NCI-H82 treated with DMSO at 0.1 percent for 48 hours (cell line): Measurements from ENCODE around the gene SLC19A2.
"Not testable (repeated sequence)": the region's sequence is repeated elsewhere in the genome, so short reads cannot be mapped to it uniquely, and the experiment has no call there.

ENCODE experiments used
- DNase-seq: peaks from one replicate; lab custom pipeline; 2025; ENCODE audit not compliant: unreplicated experiment; lab: John Stamatoyannopoulos, UW

The SLC19A2 gene

DNA sequence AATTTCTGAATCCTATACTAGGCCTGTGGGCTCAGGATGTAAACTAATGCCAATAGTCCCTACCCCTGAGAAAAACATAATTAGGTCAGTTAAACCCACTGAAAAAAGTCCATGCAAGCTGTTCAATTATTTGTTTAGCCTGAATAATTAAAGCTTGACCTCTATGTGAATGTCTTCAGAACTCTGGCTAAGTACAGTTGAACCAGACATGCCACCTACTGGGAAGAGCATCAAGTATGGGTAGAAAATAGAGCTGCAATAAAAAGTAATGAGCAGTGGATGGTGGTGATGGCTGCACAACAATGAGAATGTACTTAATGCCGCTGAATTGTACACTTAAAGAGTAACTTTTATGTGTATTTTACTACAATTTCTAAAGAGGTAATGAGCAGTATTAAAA is 23.6 kb upstream of the SLC19A2 start:
- peak; percentile 39 for DNase-seq

DNA sequence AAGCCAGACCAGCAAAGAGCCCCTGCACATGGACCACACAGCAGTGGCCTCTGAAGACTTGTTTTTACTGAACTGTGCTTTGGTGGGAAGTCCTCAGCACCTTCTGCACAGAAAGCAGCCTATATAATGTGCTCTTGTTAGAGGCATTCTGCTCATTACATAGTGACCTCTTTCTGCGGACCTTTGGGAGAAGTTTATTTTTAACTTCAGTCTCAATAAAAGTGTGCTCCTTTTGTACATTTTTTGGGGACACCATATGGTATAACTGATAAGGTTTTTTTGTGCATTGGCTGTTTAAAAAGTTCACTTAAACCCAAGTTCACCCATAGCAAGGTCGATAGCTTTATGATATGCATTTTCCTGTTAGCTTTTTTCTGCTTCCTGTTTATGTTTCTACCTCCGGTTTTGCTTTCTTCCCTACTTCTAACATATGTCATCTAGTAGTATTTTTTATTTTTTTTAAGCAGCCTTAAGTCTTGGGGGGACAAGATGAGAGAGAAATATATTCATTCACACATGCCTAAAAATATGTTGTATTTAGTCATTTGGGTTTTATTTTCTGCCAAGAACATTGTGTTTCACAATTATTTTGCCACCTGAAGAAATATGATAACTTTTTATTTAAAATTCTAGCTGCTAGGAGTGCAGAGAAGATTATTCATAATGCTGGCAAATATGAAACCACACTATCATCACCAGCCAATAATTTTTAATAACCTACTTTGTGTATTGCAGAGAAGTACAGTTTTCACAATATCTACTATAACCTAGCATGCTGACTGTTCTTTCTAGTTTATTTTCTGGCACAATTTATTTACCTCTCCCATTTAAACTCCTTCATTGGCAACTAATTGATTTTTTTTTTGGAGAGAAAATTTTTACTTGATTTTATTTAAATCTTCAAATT is 22.9 kb upstream of the SLC19A2 start:
- DNase-seq = no peak

DNA sequence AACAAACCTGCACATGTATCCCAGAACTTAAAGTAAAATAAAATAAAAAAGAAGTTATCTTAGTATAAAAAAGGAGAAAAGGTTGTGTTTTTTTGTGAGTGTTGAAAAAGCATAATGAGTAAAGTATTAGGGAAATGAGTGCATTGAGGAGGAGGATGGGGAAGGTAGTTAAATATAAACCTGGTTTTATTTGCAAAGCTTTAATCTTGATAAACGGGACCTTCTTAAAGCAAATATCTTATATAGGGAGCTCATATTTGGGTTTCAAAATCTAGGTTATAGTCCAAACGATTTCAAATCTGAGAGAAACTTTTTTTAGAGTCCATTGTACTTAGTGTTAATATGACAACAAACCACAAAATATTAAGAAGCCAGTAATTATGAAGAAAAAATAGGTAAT is 21.7 kb upstream of the SLC19A2 start:
- DNase-seq = no peak

DNA sequence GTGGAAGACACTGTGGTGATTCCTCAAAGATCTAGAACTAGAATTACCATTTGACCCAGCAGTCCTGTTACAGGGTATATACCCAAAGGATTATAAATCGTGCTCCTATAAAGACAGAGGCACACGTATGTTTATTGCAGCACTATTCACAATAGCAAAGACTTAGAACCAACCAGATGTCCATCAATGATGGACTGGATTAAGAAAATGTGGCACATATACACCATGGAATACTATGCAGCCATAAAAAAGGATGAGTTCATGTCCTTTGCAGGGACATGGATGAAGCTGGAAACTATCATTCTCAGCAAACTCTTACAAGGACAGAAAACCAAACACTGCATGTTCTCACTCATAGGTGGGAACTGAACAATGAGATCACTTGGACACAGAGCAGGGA is 17.9 kb upstream of the SLC19A2 start:
- not testable (repeated sequence) for DNase-seq

DNA sequence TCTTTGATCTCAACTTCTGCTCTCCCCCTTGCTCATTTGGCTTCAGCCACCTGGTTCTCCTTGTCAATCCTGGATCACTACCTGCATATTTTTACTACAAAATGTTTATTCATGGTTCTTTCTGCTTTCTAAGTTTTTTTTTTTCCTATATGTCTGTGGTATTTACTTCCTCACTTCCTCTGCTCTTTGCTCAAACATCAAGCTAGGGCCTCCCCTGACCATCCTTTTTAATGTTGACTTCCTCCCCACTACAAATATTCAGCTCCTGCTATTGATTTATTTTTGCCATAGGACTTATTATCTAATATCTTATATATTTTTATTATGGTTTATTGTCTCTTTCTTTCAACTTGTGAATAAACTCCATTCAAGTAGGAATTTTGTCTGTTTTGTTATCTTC is 14.1 kb upstream of the SLC19A2 start:
- DNase-seq = no peak

DNA sequence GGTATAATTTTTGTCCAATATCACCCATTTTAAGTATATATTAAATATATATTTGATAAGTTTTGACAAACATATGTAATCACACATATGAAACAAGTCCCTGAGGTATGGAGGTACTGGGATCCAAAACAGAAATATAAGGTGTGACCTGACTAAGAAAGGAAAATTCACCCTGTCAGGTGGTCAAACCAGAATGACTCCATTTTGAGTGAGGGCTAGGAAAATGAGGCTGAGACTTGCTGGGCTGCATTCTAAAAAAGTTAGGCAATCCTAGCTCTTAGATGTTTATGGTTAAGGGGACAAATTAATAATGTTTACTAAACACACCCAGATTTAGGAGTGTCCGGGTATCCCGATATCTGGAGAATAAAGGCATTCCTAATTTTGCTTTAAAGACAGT is 11.6 kb upstream of the SLC19A2 start:
- no peak for DNase-seq

DNA sequence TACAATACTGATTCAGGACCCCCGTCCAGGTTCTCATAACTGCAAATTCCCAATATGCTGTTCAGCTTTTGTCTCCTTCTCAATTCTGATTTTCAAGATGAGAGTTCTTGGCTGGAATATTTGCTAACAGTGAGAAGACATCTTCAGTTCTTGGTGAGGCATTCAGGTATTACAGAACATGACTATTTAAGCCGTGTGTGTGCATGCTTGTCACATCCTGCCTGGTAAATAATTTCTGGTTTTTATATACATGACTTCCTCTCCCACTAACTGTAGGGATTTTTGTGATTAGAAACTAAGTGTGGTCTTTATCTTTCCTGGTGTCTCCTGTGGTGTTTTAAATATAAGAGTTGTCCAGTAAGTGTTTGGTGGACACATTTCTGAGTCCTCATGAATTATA is 10.2 kb upstream of the SLC19A2 start:
- no peak for DNase-seq

DNA sequence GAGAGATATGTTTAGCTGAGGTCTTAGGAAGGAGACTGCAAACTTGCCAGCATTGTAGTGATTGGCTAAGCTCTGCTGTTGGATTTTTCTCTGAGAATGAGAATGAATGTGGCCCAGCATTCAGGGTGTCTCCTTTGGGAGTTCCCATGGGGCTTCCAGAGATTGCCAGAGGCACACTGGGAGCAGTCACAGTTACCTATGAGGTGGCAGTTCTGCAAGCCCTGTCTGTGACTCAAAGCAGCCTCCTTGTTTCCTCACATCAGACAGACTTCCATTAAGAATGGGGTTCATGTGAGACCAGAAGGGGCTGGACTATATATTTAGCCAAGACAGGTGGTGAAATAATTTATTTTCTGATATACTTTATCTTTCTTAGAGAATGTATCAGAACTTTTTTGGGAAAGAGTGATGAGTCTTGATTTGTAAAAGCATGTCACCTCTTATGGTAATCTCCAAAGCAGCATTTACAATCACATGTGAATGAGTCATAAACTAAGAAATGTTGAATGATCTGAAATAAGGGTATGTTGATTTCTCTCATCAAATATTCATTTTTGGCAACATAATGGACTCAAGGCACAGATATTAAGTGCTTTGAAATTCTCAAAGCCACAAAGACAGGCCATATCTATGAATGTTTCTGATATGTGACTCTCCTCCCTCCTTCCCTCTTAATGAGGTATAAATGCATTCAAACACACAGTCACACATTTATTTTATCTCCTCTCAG is 9.5 kb upstream of the SLC19A2 start:
- no peak for DNase-seq

DNA sequence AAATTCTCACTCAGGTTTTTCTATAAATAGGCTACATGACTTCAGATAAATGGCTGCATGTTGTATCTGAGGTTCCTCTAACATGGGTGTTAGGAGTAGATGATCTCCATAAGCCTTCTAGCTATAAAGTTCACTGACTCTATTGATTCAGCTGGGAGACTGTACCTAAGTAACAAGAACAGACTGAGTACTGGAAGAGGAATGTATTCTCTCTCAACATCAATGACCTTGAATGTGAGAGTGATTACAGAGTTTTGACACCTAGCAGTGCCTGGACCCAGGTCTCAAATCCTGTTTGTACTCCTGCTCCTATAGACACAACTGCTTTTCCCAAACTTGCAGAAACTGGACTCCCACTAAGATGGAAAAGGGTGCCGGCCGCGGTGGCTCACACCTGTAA is 8.6 kb upstream of the SLC19A2 start:
- DNase-seq = no peak

DNA sequence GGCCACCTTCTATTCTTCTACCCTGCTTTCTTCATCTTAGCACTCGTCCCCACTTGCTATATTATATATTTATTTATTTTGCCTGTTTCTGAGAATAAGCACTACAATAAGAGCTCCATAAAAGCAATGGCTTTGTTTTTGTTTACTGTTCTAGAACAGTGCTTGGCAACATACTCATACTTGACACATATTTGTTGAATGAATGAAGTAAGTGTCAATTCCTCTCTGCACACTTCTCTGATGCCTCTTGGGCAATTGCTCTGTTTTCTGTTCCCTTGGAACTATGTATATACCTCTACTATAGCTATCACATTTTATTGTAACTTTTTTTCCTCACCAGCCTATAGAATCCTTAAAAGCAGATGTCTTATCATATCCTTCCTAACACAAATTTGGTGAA is 7.5 kb upstream of the SLC19A2 start:
- DNase-seq = no peak

DNA sequence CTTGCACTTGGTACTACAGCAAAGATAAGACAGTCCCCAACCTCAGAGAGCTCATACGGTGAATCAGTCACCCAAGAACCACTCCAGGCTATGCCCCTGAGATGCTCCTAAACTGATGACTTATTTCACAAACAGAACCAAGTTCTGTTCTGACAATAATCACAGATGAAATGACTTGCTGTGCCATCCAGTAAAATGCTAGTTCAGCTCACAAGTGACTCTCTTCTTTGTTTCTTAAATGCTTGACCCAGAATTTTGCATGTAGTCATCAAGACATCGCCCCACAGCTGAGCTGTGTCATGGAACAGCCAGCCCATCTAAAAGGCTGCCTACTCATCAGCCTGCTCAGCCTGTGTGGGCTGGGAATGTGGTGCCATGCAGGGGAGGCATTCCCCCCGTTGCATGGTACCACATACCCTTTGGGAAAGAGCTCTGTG is 6.1 kb upstream of the SLC19A2 start:
- no peak for DNase-seq

DNA sequence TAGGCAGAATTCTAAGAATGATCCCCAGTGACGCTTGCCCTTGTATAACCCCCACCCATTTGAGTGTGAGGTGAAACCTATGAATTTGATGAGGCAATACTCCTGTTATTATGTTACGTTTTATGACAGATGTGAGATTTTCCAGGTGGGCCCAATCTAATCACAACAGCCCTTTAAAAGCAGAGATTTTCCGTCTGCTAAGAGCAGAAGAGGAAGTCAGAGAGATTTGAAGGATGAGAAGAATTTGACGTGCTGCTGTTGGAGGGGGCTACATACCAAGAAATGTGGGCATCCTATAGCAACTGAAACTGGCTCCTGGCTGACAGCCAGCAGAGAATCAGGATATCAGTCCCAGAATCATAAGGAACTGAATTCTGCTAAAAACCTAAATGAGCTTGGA is 2.4 kb upstream of the SLC19A2 start:
- DNase-seq = no peak

DNA sequence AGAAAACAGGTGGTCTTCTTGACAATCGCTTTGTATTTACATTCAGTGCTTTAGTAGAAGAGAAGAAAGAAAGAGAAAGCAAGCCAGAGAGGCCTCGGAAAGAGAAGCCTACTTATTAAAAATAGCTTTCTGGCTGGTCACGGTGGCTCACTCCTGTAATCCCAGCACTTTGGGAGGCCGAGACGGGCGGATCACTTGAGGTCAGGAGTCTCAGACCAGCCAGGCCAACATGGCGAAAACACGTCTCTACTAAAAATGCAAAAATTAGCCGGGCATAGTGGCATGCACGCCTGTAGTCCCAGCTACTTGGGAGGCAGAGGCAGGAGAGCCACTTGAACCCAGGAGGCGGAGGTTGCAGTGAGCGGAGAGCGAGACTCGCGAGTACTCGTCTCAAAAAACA is 1.8 kb upstream of the SLC19A2 start:
- DNase-seq = no peak

DNA sequence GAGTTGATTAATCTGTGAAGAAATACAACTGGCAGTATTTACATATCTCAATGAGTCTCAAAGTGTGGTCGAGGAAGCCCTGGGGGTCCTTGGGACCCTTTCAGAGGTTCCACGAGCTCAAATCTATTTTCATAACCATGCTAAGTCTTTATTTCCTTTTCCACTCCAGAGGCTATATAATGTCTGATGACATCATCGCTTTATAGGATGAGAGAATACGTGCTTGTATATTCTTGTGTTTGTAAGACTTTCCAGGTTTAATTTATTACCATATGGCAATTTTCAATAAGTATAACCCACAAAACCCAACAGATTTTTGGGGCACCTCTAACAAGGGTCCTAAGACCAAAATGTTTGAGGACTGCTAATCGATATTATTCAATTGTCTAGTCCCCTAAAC is 1.4 kb upstream of the SLC19A2 start:
- DNase-seq = no peak

DNA sequence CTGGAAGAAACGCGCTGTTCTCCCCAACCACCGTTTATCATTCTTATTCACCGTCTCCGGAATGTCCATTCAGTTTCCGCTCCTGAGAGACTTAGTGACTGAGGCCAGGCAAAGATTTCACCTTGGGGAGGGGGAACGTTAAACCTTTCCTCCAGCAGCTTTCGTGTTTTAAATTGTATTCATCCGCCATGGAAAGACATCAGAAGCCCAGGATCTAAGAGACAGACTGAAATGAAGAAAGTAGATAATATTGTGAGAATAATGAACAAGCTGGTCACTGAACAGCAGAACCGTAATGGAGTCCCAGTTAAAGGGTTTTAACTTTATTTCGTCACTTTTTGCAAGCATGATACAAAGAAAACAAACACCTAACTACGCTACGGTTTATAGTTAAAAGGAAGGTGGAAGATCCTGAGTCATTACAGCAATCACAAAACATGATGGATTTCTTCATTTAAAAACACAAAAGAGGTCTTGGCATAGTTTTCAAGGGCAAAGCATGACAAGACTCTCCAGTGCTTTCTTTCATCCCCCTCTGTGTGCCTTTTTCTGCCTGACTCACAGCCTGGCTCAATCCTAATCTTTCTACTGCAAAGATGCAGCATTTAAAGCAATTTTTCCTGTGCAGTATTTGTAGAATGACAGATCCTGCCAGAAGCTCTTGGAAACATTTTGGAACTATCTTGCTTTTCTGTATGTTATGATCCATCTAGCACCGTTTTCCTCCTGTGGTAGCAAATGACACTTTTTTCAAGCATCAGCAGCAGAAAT is 722 bp upstream of the SLC19A2 start:
- DNase-seq = no peak

DNA sequence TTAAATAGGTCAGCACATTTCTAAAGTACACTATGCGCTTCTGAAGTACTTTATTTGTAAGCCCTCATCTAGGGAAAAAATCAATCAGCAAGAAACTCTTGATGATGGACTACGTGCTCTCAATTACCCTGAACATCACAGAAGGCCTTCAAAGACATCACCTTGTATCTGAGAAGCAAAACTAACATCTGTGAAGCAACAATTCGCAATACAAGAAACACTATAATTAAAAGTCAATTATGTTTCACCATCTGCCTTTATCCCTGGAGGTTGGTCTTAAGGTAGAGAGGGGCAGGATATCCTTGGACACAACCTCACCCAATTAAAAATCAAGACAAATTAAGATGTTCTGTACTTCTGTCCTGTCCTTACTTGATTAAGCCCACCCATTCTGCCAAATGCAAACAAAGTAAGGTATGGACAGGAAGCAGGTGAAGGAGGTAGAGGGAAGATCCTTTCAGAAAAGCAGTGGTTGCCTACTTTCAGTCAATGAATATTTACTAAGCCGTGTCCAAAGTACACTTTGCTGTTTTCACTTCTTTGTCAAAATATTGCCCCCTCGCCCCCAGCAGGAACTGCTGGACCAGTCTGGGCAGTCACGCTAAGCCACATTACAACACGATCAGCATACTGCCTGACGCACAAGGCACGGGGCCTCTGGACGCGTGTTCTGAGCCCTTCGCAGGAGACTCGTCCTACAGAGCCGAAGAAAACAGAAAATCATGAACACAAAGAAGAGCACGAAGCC is 887 bp downstream of the SLC19A2 start:
- DNase-seq = peak; percentile 34

DNA sequence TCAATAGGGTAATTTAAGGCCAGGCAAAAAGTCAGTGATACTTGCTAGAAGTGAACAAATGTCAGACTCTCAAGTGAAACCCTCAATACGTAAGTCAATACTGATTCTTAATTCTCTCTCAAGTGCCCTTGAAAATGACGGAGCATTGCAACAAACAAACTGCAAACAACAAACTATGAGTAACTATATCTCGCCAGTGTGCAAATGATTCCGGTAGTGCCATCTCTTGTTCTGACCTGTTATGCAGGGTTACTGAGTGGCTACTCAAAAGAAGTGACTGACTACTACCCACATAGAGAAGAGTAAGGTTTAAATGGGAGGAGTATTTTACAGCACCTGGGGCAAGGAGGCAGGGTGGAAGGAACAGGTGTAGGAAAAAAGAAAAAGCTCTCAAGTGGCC is 1.6 kb downstream of the SLC19A2 start:
- peak; percentile 22 for DNase-seq

DNA sequence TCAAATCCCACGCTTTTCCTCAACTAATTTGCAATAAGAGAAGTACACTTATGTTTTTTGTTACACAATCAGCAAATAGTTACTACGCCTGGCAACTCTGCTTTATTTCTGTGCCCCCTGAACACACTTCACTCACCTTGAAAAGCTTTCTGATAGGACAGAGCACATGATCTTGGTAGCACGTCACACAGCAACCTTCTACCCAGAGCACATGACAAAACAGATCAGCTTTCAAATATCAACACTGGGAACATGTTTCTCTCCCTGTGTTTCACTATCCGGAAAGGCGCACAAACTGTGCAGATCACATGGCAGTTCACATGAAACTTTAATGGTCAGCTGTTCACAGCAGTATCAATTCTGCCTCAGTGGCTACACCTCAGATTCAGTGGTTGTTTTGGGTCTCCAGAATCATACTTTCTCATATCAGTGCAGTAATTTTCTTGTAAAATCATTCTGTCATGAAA is 2.2 kb downstream of the SLC19A2 start:
- DNase-seq = no peak

DNA sequence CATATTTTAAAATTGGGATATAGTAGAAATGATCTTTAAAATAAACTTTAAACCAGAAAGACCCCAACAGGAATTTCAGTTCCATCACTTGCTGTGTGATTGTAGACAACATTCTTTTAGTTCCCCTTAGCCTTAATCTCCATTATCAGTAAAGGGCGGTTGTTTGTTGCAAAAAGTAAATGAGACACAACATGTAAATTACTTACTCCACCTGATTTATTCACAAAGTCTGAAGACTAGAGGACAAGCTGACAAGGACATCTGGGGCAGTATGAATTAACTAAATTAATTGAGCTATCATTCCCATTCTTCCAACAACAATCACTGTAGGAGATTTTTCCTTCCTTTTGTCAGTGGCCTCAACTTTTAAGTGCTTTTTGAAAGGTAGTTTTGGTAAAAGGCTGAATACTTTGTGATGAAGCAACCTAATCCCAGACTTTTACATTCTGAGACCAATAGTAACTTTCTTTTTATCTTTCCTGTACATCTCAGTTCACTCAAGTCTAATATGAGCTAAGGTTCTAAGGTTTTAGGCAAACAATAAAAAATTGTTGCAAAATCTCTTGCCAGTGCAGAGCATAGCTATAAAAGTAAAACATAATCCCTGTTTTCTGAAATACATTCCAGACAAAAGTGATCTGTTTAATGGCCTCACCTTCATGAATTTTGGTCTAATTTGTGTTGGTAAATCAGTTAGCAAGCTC is 6.2 kb downstream of the SLC19A2 start:
- no peak for DNase-seq

DNA sequence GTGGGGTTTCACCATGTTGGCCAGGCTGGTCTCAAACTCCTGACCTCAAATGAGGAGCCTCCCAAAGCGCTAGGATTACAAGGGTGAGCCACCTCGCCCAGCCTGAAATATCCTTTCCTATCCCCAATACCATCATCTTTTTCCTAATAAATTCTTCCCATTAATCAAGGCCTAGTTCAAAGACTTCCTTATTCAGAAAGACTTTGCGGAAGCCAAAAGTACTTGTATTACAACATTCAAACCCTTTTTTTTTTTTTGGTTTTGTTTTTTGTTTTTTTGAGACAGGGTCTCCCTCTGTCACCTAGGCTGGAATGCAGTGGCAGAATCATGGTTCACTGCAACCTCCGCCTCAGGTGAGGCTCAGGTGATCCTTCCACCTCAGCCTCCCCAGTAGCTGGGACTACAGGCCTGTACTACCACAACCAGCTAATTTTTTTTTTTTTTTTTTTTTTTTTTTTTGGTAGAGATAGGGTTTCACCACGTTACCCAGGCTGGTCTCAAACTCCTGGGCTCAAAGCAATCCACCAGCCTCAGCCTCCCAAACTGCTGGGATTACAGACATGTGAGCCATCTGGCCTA is 7.6 kb downstream of the SLC19A2 start:
- no peak for DNase-seq
